ENCODE results near the gene COMT. TPM values are rescaled to one million over a fixed set of nuclear protein-coding genes. Genes with fewer than 3 reads are reported as not detected.

The COMT gene
- polyA plus RNA-seq, 4 donors = 57.8 to 236 (median 135) TPM

DNA sequence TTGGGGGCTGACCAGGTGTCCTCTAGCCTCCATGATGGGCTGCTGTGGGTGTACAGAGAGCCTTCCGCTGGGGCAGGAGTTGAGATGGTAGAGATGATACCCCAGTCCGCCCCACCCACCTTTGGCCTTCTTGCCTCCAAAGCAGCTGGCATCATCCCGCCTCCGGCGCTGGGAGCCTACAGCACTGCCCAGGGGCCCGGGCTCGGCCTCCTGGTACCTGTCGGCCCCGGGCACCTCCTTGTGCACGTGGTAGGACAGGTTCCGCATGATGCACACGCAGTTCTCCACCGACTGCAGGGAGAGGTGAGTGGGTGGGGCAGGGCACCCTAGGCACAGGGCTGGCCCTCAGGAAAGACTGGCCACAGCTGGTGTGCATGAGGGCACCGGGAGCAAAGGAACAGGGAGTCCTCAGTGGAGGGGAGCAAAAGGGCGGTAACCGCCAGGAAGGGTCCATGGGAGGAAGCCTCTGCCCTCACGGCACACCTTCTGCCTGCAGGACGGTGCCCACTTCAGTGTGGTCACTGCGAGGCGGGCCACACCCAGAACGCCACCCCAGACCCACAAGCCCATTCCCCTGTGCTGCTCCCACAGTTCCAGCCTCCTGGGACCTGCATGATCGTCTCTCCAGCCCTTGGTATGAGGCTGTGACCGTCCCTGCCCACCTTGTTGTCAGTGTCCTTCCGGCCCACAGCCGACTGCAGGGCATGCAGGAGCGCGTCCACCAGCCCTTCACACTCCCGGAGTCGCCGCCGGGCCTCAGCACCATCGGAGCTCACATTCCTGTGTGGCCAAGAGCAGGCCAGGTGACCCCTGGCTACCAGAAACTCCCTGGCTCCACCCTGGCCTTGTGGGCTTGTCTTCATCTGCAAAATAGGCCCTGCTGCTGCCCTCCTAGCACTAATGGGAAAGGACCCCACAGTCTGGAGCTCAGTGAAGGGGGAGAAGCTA is 36.0 kb downstream of the COMT start:
- Histone ChIP-seq H3K36me3 (ENCODE audit: control insufficient read depth in 3 of 3, insufficient read depth in 2 of 3, low read depth in 1 of 3, low read length in 3 of 3) (peaks cover 0 to 81% (median 0%) of the 10 kb centered on the region in 3 donors), H3K4me3 (ENCODE audit: low read depth in 1 of 3, low read length in 3 of 3) (no peak overlapping the region), H3K27ac (ENCODE audit: low read depth in 1 of 3, low read length in 2 of 3) (no peak overlapping the region), H3K27me3 (ENCODE audit: control insufficient read depth in 3 of 3, insufficient read depth in 3 of 3, low read length in 3 of 3) (no peaks in the 10 kb centered on the region), H3K4me1 (ENCODE audit: control insufficient read depth in 3 of 3, insufficient read depth in 2 of 3, low read depth in 1 of 3, low read length in 2 of 3) (no peaks in the 10 kb centered on the region), H3K9me3 (ENCODE audit: control insufficient read depth in 2 of 2, insufficient read depth in 1 of 2, low read depth in 1 of 2, low read length in 1 of 2) (no peaks in the 10 kb centered on the region)
- FAIRE-seq (no peak), DNase-seq (no peak)
- 87 to 90% (median 88%) methylated on average over 26 to 32 of the region's 32 CpGs for WGBS, 3 donors

DNA sequence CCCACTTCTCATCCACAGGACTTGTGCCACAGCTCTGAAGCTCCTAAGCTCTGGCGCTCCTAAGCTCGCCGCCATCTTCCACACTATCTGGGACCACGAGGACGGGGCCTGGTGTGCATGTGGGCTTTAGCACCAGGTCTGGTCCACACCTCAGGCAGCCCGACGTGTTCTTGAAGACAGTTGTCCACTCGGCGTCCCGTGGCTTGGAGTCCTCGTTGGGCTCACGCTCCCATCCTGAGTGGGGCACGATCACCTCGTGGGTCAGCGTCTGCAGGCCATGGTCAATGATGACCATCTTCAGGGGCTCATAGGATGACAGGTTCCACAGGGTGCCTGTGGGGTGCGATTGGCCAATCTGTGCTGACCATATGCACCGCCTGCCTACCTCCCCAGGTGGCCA is 37.2 kb downstream of the COMT start:
- H3K27ac ChIP-seq (ENCODE audit: low read depth in 1 of 3, low read length in 2 of 3) = no peak overlapping the region
- H3K36me3 ChIP-seq (ENCODE audit: control insufficient read depth in 3 of 3, insufficient read depth in 2 of 3, low read depth in 1 of 3, low read length in 3 of 3) = peaks cover 0 to 77% (median 0%) of the 10 kb centered on the region in 3 donors
- no peak for DNase-seq
- H3K27me3 ChIP-seq (ENCODE audit: control insufficient read depth in 3 of 3, insufficient read depth in 3 of 3, low read length in 3 of 3) = no peaks in the 10 kb centered on the region
- no peak for FAIRE-seq
- H3K9me3 ChIP-seq (ENCODE audit: control insufficient read depth in 2 of 2, insufficient read depth in 1 of 2, low read depth in 1 of 2, low read length in 1 of 2) = no peaks in the 10 kb centered on the region
- 89 to 95% (median 95%) methylated on average over 17 of the region's 17 CpGs for WGBS, 3 donors
- no peaks in the 10 kb centered on the region for H3K4me1 ChIP-seq (ENCODE audit: control insufficient read depth in 3 of 3, insufficient read depth in 2 of 3, low read depth in 1 of 3, low read length in 2 of 3)
- H3K4me3 ChIP-seq (ENCODE audit: low read depth in 1 of 3, low read length in 3 of 3) = no peak overlapping the region

DNA sequence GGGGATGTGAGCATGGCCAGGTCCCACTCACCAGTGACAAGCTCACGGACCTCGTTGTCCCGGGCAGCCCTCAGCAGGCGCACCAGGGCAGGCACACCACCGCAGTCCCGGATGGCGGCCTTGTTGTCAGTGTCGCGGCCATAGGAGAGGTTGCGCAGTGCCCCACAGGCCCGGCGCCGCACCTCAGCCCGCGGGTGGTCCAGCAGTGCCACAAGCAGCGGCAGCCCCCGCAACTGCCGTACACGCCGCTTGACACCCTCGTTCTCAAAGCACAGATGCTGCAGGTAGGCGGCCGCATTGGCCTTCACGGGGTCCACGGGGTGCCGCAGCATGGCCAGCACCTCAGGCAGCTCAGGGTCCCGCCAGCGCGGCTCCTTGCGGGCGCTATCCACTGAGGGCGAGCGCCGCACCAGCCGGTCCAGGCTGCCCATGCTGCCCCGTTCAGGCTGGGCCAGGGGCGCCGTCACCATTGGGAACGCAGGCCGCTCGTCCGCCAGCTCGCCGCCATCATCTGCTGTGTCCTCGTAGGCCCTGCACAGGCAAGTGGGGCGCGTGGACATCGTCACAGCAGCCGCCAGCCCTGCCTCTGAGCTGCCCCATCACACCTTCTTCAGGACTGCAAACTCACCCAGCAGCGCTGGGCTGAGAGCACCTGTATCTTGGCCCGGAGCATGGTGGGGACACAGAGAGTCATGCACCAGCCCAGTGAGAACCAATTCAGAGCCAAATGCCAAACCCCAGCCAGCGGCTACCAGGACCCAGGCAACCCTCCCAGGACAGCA is 38.3 kb downstream of the COMT start:
- FAIRE-seq = no peak

DNA sequence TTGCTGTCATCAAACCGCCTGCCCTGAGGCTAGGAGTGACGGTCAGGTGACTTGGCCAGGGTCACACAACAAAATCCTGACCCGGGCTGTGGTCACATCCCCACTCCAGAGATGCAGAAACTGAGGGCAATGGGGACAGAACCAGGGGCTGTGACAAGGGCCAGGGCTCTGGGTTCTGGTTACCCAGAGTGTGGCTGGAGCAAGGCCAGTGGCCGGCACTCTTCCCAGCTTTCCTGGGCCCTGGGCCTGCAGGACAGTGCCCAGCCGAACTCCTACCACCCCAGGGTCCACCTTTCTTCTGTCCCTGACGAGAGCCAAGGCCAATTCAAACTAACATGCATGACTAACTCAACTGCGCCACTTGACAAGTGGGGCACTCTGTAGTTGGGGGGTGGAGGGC is 39.2 kb downstream of the COMT start:
- WGBS, 3 donors = 84 to 92% (median 90%) methylated on average over 7 of the region's 7 CpGs
- Histone ChIP-seq H3K4me3 (ENCODE audit: low read depth in 1 of 3, low read length in 3 of 3) (no peak overlapping the region), H3K4me1 (ENCODE audit: control insufficient read depth in 3 of 3, insufficient read depth in 2 of 3, low read depth in 1 of 3, low read length in 2 of 3) (peaks cover 0 to 5% (median 0%) of the 10 kb centered on the region in 3 donors), H3K36me3 (ENCODE audit: control insufficient read depth in 3 of 3, insufficient read depth in 2 of 3, low read depth in 1 of 3, low read length in 3 of 3) (peaks cover 0 to 81% (median 0%) of the 10 kb centered on the region in 3 donors), H3K9me3 (ENCODE audit: control insufficient read depth in 2 of 2, insufficient read depth in 1 of 2, low read depth in 1 of 2, low read length in 1 of 2) (no peaks in the 10 kb centered on the region), H3K27me3 (ENCODE audit: control insufficient read depth in 3 of 3, insufficient read depth in 3 of 3, low read length in 3 of 3) (no peaks in the 10 kb centered on the region), H3K27ac (ENCODE audit: low read depth in 1 of 3, low read length in 2 of 3) (no peak overlapping the region)
- DNase-seq (no peak), FAIRE-seq (no peak)

More for the DNA sequence above, 38.3 kb downstream of the COMT start:
- H3K36me3 ChIP-seq (ENCODE audit: control insufficient read depth in 3 of 3, insufficient read depth in 2 of 3, low read depth in 1 of 3, low read length in 3 of 3) = peaks cover 0 to 77% (median 0%) of the 10 kb centered on the region in 3 donors
- WGBS, 3 donors = 94 to 96% (median 95%) methylated on average over 42 to 52 of the region's 52 CpGs
- no peak overlapping the region for H3K27ac ChIP-seq (ENCODE audit: low read depth in 1 of 3, low read length in 2 of 3)
- no peaks in the 10 kb centered on the region for H3K9me3 ChIP-seq (ENCODE audit: control insufficient read depth in 2 of 2, insufficient read depth in 1 of 2, low read depth in 1 of 2, low read length in 1 of 2)
- no peak for DNase-seq
- H3K4me3 ChIP-seq (ENCODE audit: low read depth in 1 of 3, low read length in 3 of 3) = no peak overlapping the region
- H3K27me3 ChIP-seq (ENCODE audit: control insufficient read depth in 3 of 3, insufficient read depth in 3 of 3, low read length in 3 of 3) = no peaks in the 10 kb centered on the region
- no peaks in the 10 kb centered on the region for H3K4me1 ChIP-seq (ENCODE audit: control insufficient read depth in 3 of 3, insufficient read depth in 2 of 3, low read depth in 1 of 3, low read length in 2 of 3)

DNA sequence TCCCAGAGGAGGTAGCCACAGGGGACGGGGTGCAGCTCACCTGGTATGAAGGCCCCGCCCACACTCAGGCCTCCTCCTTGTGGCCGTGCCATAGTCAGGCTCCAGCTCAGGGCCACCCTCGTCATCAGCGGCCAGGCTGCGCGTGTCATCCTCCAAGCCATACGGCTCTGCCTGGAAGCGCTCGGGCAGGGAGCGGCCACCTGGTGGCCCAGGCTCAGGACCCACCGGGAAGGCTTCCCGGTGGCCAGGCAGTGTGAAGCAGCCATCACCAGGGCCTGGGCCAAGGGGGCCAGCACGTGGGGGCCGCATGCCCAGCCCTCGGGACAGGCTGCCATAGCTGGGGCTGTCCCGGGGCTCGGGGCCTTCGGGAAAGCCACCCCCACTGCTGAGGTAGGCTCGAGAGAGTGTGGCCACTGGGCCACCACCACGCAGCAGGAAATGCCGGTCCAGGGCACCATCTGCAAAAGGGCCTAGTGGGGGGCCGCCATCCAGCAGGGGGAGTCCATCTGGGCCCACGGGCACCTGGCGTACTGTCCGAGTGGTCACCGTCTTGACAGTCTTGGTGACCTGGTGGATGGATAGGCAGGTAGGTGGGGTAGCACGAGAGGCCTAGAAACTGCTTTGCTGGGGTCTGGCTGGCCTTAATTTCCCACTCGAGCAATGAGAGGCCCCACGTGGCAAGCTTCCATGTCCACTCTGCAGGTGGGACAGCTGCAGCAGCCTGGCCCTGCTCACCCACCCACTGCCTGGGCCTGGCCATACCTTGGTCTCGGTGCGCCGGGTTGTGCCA is 39.8 kb downstream of the COMT start:
- no peak for FAIRE-seq
- Histone ChIP-seq H3K9me3 (ENCODE audit: control insufficient read depth in 2 of 2, insufficient read depth in 1 of 2, low read depth in 1 of 2, low read length in 1 of 2) (no peaks in the 10 kb centered on the region), H3K4me1 (ENCODE audit: control insufficient read depth in 3 of 3, insufficient read depth in 2 of 3, low read depth in 1 of 3, low read length in 2 of 3) (peaks cover 0 to 10% (median 2%) of the 10 kb centered on the region in 3 donors), H3K27me3 (ENCODE audit: control insufficient read depth in 3 of 3, insufficient read depth in 3 of 3, low read length in 3 of 3) (no peaks in the 10 kb centered on the region), H3K27ac (ENCODE audit: low read depth in 1 of 3, low read length in 2 of 3) (no peak overlapping the region), H3K36me3 (ENCODE audit: control insufficient read depth in 3 of 3, insufficient read depth in 2 of 3, low read depth in 1 of 3, low read length in 3 of 3) (peaks cover 0 to 78% (median 0%) of the 10 kb centered on the region in 3 donors), H3K4me3 (ENCODE audit: low read depth in 1 of 3, low read length in 3 of 3) (no peak overlapping the region)
- no peak for DNase-seq
- 90 to 93% (median 92%) methylated on average over 32 to 33 of the region's 33 CpGs for WGBS, 3 donors

DNA sequence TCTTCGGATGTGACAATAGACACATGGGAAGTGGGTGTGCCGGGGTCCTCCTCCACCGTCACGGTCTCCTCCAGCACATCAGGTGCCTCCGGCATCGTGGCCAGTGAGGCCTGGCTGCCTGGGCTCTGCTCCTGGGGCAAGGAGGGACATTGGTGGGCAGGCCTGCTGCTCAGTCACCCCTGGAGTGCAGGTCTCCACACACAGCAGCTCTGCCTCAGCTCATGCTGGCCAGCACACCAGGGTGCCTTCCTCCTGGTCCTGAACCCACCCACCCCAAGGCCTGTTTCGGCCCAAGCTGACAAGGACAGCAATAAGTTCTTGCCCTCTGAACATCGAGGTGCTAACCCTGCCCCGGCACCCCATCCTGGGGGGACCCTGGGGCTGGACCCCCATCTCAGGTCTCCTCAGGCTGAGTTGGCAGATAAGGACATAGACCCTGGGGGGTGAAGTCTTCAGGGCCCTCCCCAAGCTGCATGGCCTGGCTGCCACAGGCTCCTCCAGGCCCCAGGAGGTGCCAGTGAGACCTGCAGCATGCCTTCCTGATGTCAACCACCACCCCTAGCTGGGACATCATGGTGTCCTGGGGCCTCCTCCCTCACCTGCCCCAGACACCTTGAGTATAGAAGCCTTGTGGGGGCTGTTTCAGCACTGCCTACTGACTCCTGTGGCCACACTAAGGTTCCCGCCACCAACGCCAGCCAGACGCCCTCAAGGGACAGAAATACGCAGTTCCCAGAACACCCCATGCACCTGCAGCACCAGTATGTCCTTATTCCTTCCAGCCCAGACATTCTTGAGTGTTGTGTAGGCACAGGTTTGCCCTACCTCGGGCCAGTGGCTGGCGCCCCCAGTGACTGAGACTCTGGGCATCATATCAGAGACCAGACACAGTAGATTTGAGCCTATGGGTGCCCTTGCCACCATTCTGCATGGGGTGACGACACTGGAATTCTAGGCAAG is 40.7 kb downstream of the COMT start:
- Histone ChIP-seq H3K4me3 (ENCODE audit: low read depth in 1 of 3, low read length in 3 of 3) (no peak overlapping the region), H3K4me1 (ENCODE audit: control insufficient read depth in 3 of 3, insufficient read depth in 2 of 3, low read depth in 1 of 3, low read length in 2 of 3) (peaks cover 0 to 10% (median 2%) of the 10 kb centered on the region in 3 donors), H3K27ac (ENCODE audit: low read depth in 1 of 3, low read length in 2 of 3) (no peak overlapping the region), H3K27me3 (ENCODE audit: control insufficient read depth in 3 of 3, insufficient read depth in 3 of 3, low read length in 3 of 3) (no peaks in the 10 kb centered on the region), H3K9me3 (ENCODE audit: control insufficient read depth in 2 of 2, insufficient read depth in 1 of 2, low read depth in 1 of 2, low read length in 1 of 2) (no peaks in the 10 kb centered on the region), H3K36me3 (ENCODE audit: control insufficient read depth in 3 of 3, insufficient read depth in 2 of 3, low read depth in 1 of 3, low read length in 3 of 3) (peaks cover 0 to 69% (median 0%) of the 10 kb centered on the region in 3 donors)
- WGBS, 3 donors = 93 to 95% (median 93%) methylated on average over 16 of the region's 16 CpGs
- FAIRE-seq (no peak), DNase-seq (no peak)

DNA sequence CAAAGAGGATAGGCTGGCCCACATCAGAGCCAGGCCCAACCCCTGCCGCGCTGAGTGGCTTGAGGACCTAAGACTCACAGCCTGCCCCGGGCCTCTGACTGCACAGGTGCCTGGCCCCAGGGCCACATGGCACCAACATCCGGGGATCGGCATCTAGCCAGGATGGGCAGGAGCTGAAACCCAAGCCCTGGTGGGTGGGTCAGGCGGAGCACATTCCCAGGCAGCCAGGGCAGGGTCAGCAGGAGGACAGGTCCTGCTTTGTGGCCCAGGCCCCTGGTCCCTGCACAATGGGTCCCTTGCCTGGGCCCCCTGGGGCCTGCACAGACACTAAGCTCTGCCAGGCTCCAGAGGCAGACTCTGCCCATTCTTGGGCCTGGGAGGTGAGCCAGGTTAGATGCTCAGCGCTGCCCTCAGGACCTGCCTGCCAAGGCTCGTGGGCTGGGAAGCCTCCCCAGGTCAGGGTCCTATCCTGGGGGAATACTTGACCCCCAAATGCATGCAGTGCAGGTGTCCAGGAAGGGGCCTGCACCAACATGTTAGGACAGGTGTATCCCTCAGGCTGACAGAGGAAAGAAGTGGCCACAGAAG is 41.5 kb downstream of the COMT start:
- H3K4me3 ChIP-seq (ENCODE audit: low read depth in 1 of 3, low read length in 3 of 3) = no peak overlapping the region
- H3K4me1 ChIP-seq (ENCODE audit: control insufficient read depth in 3 of 3, insufficient read depth in 2 of 3, low read depth in 1 of 3, low read length in 2 of 3) = peaks cover 0 to 13% (median 2%) of the 10 kb centered on the region in 3 donors
- no peak overlapping the region for H3K27ac ChIP-seq (ENCODE audit: low read depth in 1 of 3, low read length in 2 of 3)
- DNase-seq = no peak
- no peaks in the 10 kb centered on the region for H3K9me3 ChIP-seq (ENCODE audit: control insufficient read depth in 2 of 2, insufficient read depth in 1 of 2, low read depth in 1 of 2, low read length in 1 of 2)
- H3K27me3 ChIP-seq (ENCODE audit: control insufficient read depth in 3 of 3, insufficient read depth in 3 of 3, low read length in 3 of 3) = no peaks in the 10 kb centered on the region
- WGBS, 3 donors = 92 to 94% (median 93%) methylated on average over 8 of the region's 8 CpGs
- no peak for FAIRE-seq
- H3K36me3 ChIP-seq (ENCODE audit: control insufficient read depth in 3 of 3, insufficient read depth in 2 of 3, low read depth in 1 of 3, low read length in 3 of 3) = peaks cover 0 to 61% (median 0%) of the 10 kb centered on the region in 3 donors
